Astrocyte (in vitro differentiated cells and primary cell): ENCODE data around the gene ST3GAL4. TPM values are rescaled to one million over a fixed set of nuclear protein-coding genes. Genes with fewer than 3 reads are reported as not detected.

Experiments used
- DNase-seq: peaks from one replicate; pipeline ENCODE4 v3.0.0-alpha.2; 2010; ENCODE audit warnings: low read depth
- FAIRE-seq: peaks from 2 replicates; lab custom pipeline; 2011; peaks lifted over from hg19 to GRCh38; lab: Jason Lieb, UNC
- H2AFZ ChIP-seq: 2 replicates; pipeline ENCODE4 v1.6.0; 2012; ENCODE audit warnings: low read depth, low read length, inconsistent platforms
- H3K27ac ChIP-seq: 2 replicates; pipeline ENCODE4 v1.5.1; 2011; ENCODE audit warnings: low read depth, low read length, inconsistent platforms
- H3K27me3 ChIP-seq: 2 replicates; pipeline ENCODE4 v1.6.0; 2011; ENCODE audit warnings: low read length, inconsistent platforms; ENCODE audit not compliant: insufficient read depth
- H3K36me3 ChIP-seq: 2 replicates; pipeline ENCODE4 v1.5.1; 2011; ENCODE audit warnings: low read length, inconsistent platforms; ENCODE audit not compliant: insufficient read depth
- H3K4me1 ChIP-seq: 2 replicates; pipeline ENCODE4 v1.5.1; 2011; ENCODE audit warnings: low read length, inconsistent platforms; ENCODE audit not compliant: insufficient read depth
- H3K4me2 ChIP-seq: 2 replicates; pipeline ENCODE4 v1.6.0; 2012; ENCODE audit warnings: low read length, inconsistent platforms
- H3K4me3 ChIP-seq: 2 replicates; pipeline ENCODE4 v1.5.1; 2011; ENCODE audit warnings: low read depth, mild to moderate bottlenecking, low read length, inconsistent platforms; ENCODE audit not compliant: insufficient read depth
- H3K79me2 ChIP-seq: 2 replicates; pipeline ENCODE4 v1.6.0; 2012; ENCODE audit warnings: mild to moderate bottlenecking, low read length, inconsistent platforms; ENCODE audit not compliant: insufficient read depth
- H3K9ac ChIP-seq: 2 replicates; pipeline ENCODE4 v1.6.0; 2012; ENCODE audit warnings: mild to moderate bottlenecking, low read length, inconsistent platforms
- H3K9me3 ChIP-seq: 2 replicates; pipeline ENCODE4 v1.5.1; 2012; ENCODE audit warnings: low read depth, mild to moderate bottlenecking, low read length, inconsistent platforms; ENCODE audit not compliant: insufficient read depth
- H4K20me1 ChIP-seq: 2 replicates; pipeline ENCODE4 v1.6.0; 2012; ENCODE audit warnings: low read length, inconsistent platforms; ENCODE audit not compliant: insufficient read depth
- H3K27ac Mint-ChIP-seq: one replicate; pipeline ENCODE4 v1.8.0; 2021; ENCODE audit warnings: mild to moderate bottlenecking, mixed read lengths; ENCODE audit not compliant: unreplicated experiment
- H3K27me3 Mint-ChIP-seq: one replicate; pipeline ENCODE4 v1.8.0; 2021; ENCODE audit warnings: low read depth, mixed read lengths; ENCODE audit not compliant: unreplicated experiment
- H3K36me3 Mint-ChIP-seq: one replicate; pipeline ENCODE4 v1.8.0; 2021; ENCODE audit warnings: low read depth, mixed read lengths; ENCODE audit not compliant: unreplicated experiment
- H3K4me1 Mint-ChIP-seq: one replicate; pipeline ENCODE4 v1.8.0; 2021; ENCODE audit warnings: low read depth, mixed read lengths; ENCODE audit not compliant: unreplicated experiment
- H3K4me3 Mint-ChIP-seq: one replicate; pipeline ENCODE4 v1.8.0; 2021; ENCODE audit warnings: mild to moderate bottlenecking, moderate library complexity, mixed read lengths; ENCODE audit not compliant: unreplicated experiment
- H3K9me3 Mint-ChIP-seq: one replicate; pipeline ENCODE4 v1.8.0; 2021; ENCODE audit warnings: mild to moderate bottlenecking, mixed read lengths; ENCODE audit not compliant: unreplicated experiment
- EZH2 ChIP-seq: IDR thresholded peaks from 2 replicates; pipeline ENCODE4 v1.6.1; 2012; ENCODE audit warnings: mild to moderate bottlenecking, low read length, inconsistent platforms; ENCODE audit not compliant: insufficient read depth
- total RNA-seq: library from RNA; stranded (reverse); gene quantifications from 2 replicates; pipeline ENCODE4 v1.2.1, GENCODE V29; 2021
- TF ChIP-seq, protein P1 (sequence below): IDR thresholded peaks from 2 replicates; pipeline ENCODE4 v1.5.1; 2011; ENCODE audit warnings: low read depth, mild to moderate bottlenecking, inconsistent platforms, low read length, moderate library complexity; ENCODE audit not compliant: insufficient read depth

Gene ST3GAL4
- total RNA-seq, 1 donor from 2014 or later = 12.2 TPM

DNA sequence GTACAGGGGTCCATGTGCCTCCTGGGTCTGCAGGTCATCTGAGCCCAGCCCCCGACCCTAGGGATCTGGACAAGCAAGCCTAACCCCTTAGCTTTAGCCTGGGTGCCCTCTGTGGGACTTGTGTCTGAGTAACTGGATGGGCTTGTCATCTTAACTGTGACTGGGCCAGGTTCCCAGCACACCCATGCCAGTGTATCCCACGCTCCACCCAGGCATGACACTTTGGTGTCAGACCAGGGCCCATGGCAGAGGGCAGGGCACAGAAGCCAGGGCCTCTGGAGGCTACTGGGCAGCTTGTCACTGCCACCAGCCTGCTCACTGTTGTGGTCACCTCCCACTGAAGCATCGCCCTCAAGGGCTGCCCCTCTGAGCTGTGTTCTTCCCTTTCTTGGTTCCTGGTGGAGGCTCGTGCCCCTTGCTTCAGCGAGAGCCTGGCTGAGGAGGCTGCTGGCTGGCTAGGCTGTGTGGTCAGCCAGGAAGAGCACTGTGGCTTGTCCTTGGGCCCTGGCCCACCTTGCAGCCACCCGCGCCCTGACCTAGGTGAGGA is 80.8 kb downstream of the ST3GAL4 start:
- H3K27me3 Mint-ChIP-seq = peaks cover 13% of the 10 kb centered on the region
- no peaks in the 10 kb centered on the region for H3K27me3 ChIP-seq
- no peak overlapping the region for H3K27ac Mint-ChIP-seq
- no peaks in the 10 kb centered on the region for H3K36me3 ChIP-seq
- no peaks in the 10 kb centered on the region for H3K9me3 Mint-ChIP-seq
- no peaks in the 10 kb centered on the region for H4K20me1 ChIP-seq
- no peaks in the 10 kb centered on the region for H3K79me2 ChIP-seq
- H2AFZ ChIP-seq = no peak overlapping the region
- no peak overlapping the region for H3K4me3 ChIP-seq
- DNase-seq = no peak
- H3K4me1 Mint-ChIP-seq = peaks cover 9% of the 10 kb centered on the region
- H3K9ac ChIP-seq = no peak overlapping the region
- TF ChIP-seq EZH2 = no peak
- TF ChIP-seq, protein P1, sequence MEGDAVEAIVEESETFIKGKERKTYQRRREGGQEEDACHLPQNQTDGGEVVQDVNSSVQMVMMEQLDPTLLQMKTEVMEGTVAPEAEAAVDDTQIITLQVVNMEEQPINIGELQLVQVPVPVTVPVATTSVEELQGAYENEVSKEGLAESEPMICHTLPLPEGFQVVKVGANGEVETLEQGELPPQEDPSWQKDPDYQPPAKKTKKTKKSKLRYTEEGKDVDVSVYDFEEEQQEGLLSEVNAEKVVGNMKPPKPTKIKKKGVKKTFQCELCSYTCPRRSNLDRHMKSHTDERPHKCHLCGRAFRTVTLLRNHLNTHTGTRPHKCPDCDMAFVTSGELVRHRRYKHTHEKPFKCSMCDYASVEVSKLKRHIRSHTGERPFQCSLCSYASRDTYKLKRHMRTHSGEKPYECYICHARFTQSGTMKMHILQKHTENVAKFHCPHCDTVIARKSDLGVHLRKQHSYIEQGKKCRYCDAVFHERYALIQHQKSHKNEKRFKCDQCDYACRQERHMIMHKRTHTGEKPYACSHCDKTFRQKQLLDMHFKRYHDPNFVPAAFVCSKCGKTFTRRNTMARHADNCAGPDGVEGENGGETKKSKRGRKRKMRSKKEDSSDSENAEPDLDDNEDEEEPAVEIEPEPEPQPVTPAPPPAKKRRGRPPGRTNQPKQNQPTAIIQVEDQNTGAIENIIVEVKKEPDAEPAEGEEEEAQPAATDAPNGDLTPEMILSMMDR = no peak
- H3K9me3 ChIP-seq = no peaks in the 10 kb centered on the region
- FAIRE-seq = no peak
- H3K36me3 Mint-ChIP-seq = no peaks in the 10 kb centered on the region
- no peak overlapping the region for H3K27ac ChIP-seq
- no peak overlapping the region for H3K4me2 ChIP-seq
- H3K4me3 Mint-ChIP-seq = no peak overlapping the region
- H3K4me1 ChIP-seq = peaks cover 14% of the 10 kb centered on the region

DNA sequence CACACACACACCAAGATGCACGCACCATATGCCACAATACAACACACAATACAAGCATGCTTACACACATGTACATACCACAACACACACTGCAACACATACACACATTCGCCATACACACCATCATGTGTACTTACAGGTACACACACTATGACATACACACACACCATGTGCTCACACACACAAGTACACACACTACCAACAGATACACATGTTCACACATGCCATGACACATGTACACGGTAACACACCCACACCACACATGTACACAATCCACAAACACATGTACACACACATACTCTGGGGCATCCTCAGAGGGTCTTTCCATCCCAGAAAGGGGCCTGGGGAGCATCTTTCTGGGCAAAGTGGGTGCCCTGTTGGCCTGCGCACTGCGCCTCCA is 82.2 kb downstream of the ST3GAL4 start:
- no peaks in the 10 kb centered on the region for H3K9me3 ChIP-seq
- Mint-ChIP-seq H3K27ac (no peak overlapping the region), H3K4me3 (no peak overlapping the region), H3K9me3 (no peaks in the 10 kb centered on the region), H3K36me3 (no peaks in the 10 kb centered on the region), H3K4me1 (peaks cover 2% of the 10 kb centered on the region), H3K27me3 (peaks cover 18% of the 10 kb centered on the region)
- no peak for FAIRE-seq
- no peak overlapping the region for H3K9ac ChIP-seq
- H3K79me2 ChIP-seq = no peaks in the 10 kb centered on the region
- H3K4me1 ChIP-seq = peaks cover 4% of the 10 kb centered on the region
- no peaks in the 10 kb centered on the region for H4K20me1 ChIP-seq
- H3K4me3 ChIP-seq = no peak overlapping the region
- no peaks in the 10 kb centered on the region for H3K36me3 ChIP-seq
- no peak for DNase-seq
- no peak overlapping the region for H2AFZ ChIP-seq
- TF ChIP-seq, protein P1 = no peak
- H3K4me2 ChIP-seq = no peak overlapping the region
- no peaks in the 10 kb centered on the region for H3K27me3 ChIP-seq
- no peak overlapping the region for H3K27ac ChIP-seq

DNA sequence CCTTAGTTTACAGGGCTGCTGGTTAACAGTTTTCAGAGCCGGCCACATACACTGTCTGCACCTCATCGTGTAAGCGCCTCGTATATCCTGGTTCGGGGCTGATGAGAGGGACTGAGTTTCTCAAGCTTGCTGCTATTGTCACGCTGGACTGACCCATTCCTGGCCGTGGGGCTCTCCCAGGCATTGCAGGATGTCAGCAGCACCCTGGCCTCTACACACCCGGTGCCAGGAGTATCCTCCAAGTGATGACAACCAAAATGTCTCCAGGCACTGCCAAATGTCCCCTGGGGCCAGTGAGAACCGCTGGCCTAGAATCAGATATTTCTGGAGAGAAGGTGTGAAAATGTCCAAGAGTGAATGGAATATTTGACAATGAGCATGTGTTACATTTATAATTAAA is 82.8 kb downstream of the ST3GAL4 start:
- Mint-ChIP-seq H3K4me3 (no peak overlapping the region), H3K36me3 (no peaks in the 10 kb centered on the region), H3K9me3 (no peaks in the 10 kb centered on the region), H3K4me1 (peaks cover 2% of the 10 kb centered on the region), H3K27ac (no peak overlapping the region), H3K27me3 (peaks cover 20% of the 10 kb centered on the region)
- Histone ChIP-seq H3K79me2 (no peaks in the 10 kb centered on the region), H3K4me1 (peaks cover 4% of the 10 kb centered on the region), H3K36me3 (no peaks in the 10 kb centered on the region), H4K20me1 (no peaks in the 10 kb centered on the region), H2AFZ (no peak overlapping the region), H3K4me2 (no peak overlapping the region), H3K9ac (no peak overlapping the region), H3K27ac (no peak overlapping the region), H3K9me3 (no peaks in the 10 kb centered on the region), H3K27me3 (no peaks in the 10 kb centered on the region), H3K4me3 (no peak overlapping the region)
- DNase-seq (no peak), FAIRE-seq (no peak)
- TF ChIP-seq, protein P1 = no peak
- no peak for TF ChIP-seq EZH2
